ENCODE data around the gene COX4I1.

COX4I1 gene

DNA sequence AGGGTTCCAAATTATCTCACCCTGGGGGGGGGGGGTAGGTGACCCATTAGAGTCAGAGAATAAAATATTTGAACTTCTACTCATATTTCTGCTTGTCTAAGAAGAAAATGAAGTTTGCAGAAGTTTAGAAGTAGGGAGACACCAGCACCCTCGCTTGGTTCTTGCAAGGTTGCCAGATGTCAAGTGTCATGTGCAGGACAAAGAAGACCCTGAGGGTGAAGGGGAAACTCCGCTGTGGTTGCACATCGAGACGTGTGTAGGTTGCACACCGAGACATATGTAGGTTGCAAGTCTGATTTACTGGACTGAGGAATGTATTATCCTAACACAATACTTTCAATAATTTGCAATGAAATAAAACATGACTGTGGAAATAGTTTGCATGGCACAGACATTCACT is 57.1 kb downstream of the COX4I1 start:
- no peak overlapping the region for H3K27ac Mint-ChIP-seq
- H3K4me1 Mint-ChIP-seq (ENCODE audit: low read depth), result peaks cover 12% of the 10 kb centered on the region
- no peaks in the 10 kb centered on the region for H3K27me3 Mint-ChIP-seq
- H3K36me3 Mint-ChIP-seq, result no peaks in the 10 kb centered on the region
- H3K9me3 Mint-ChIP-seq (ENCODE audit: low read depth), result no peaks in the 10 kb centered on the region
- H3K4me3 Mint-ChIP-seq, result no peak overlapping the region
